OCI-LY7 (cell line): ENCODE data around the gene SLC45A3.

Experiments
- EZH2phosphoT487 ChIP-seq: fragments of 200-600 bp; sonication (generic); IDR thresholded peaks from 2 replicates; pipeline ENCODE4 v1.6.1; 2018; ENCODE audit warnings: low read depth, borderline replicate concordance, mild to moderate bottlenecking, mixed run types, antibody characterized with exemption, low read length, moderate library complexity, mixed read lengths
- TF ChIP-seq, protein P1 (sequence below): fragments of 200-600 bp; sonication (generic); conservative IDR thresholded peaks from 2 replicates; pipeline ENCODE4 v1.5.1; 2014; ENCODE audit warnings: mild to moderate bottlenecking, antibody characterized with exemption, low read length, moderate library complexity, mixed read lengths

DNA sequence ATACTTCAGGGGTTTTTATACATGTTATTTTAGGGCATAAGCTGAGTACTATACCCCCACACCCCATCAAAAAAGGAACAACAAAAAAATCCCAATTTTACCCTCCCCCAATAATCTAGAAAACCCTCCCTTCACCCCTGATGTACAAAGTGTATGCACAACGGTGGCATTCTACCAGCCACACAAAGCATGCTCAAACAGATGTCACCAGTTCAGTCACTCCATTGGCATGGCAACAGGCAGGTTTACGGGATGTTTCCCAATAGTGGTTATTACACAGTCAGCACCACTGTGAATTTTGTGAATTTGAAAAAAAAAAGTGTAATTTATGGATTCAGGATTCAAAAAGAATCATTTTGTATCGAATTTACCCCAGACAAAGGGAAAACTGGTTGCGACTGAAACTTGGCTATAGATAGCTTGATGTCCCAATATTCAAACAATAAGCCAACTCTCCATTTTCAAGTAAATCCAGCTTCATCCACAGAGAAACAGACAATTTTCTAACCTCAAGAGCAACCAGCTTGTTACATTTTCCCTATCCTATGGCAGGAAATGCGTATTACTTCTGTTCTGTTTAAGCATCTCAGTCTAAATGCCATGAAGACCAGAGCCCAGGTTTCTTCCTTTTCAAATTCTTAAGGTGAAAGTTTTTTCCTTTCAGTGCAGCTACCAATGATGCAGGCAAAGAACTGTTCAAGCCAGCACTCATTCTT, 34.0 kb upstream of the SLC45A3 start:
- TF ChIP-seq, protein P1, sequence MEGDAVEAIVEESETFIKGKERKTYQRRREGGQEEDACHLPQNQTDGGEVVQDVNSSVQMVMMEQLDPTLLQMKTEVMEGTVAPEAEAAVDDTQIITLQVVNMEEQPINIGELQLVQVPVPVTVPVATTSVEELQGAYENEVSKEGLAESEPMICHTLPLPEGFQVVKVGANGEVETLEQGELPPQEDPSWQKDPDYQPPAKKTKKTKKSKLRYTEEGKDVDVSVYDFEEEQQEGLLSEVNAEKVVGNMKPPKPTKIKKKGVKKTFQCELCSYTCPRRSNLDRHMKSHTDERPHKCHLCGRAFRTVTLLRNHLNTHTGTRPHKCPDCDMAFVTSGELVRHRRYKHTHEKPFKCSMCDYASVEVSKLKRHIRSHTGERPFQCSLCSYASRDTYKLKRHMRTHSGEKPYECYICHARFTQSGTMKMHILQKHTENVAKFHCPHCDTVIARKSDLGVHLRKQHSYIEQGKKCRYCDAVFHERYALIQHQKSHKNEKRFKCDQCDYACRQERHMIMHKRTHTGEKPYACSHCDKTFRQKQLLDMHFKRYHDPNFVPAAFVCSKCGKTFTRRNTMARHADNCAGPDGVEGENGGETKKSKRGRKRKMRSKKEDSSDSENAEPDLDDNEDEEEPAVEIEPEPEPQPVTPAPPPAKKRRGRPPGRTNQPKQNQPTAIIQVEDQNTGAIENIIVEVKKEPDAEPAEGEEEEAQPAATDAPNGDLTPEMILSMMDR = no peak
- TF ChIP-seq EZH2phosphoT487 = no peak
